ENCODE results near the gene MRPL41.
"Not testable (repeated sequence)": the region's sequence is repeated elsewhere in the genome, so short reads cannot be mapped to it uniquely, and the experiment has no call there.

Gene MRPL41

GRCh38 chr9:137588311-137588710, 36.6 kb downstream of the MRPL41 start:
- DNase-seq, result no peak

GRCh38 chr9:137588891-137589290, 37.2 kb downstream of the MRPL41 start:
- no peak for DNase-seq

- DNase-seq, result no peak
Observed at GRCh38 chr9:137589441-137590122, 37.9 kb downstream of the MRPL41 start.

GRCh38 chr9:137590123-137590468, 38.4 kb downstream of the MRPL41 start:
- DNase-seq, result no peak

GRCh38 chr9:137590469-137591383, 39.0 kb downstream of the MRPL41 start, which contains the start of gene ZMYND19:
Gene ZMYND19, minus strand, starts transcription at chr9:137590512. Its CDS starts 249 bp downstream, at chr9:137590263.
- peak; percentile 90 for DNase-seq

GRCh38 chr9:137592767-137593166, 41.1 kb downstream of the MRPL41 start:
- DNase-seq, result no peak

- DNase-seq, result no peak
Observed at GRCh38 chr9:137593176-137593575, 41.5 kb downstream of the MRPL41 start.

- not testable (repeated sequence) for DNase-seq
Observed at GRCh38 chr9:137596577-137596976, 44.9 kb downstream of the MRPL41 start.

- no peak for DNase-seq
Observed at GRCh38 chr9:137598943-137599342, 47.3 kb downstream of the MRPL41 start.

All from T1000 (cell line).